ENCODE measurements around the gene CHML.
"Not testable (repeated sequence)": the region's sequence is repeated elsewhere in the genome, so short reads cannot be mapped to it uniquely, and the experiment has no call there.

Gene CHML

GRCh38 chr1:241672301-241672700 lies 32.1 kb upstream of the CHML start:
- Histone ChIP-seq H2AFZ (ENCODE audit: low read length, unreplicated experiment) (no peak overlapping the region), H3K4me3 (ENCODE audit: low read depth, low read length) (no peak overlapping the region), H3K27me3 (ENCODE audit: insufficient read depth, low read length) (no peaks in the 10 kb centered on the region), H3K4me1 (ENCODE audit: control insufficient read depth, insufficient read depth, low read length, unreplicated experiment) (no peaks in the 10 kb centered on the region), H3K79me2 (ENCODE audit: control insufficient read depth, insufficient read depth, low read length, unreplicated experiment) (no peaks in the 10 kb centered on the region), H3K36me3 (ENCODE audit: insufficient read depth, low read length) (no peaks in the 10 kb centered on the region), H3K27ac (ENCODE audit: low read depth, low read length) (no peak overlapping the region)

- no peaks in the 10 kb centered on the region for H3K79me2 ChIP-seq (ENCODE audit: control insufficient read depth, insufficient read depth, low read length, unreplicated experiment)
- H3K27ac ChIP-seq (ENCODE audit: low read depth, low read length) = no peak overlapping the region
- H2AFZ ChIP-seq (ENCODE audit: low read length, unreplicated experiment) = no peak overlapping the region
- H3K4me1 ChIP-seq (ENCODE audit: control insufficient read depth, insufficient read depth, low read length, unreplicated experiment) = no peaks in the 10 kb centered on the region
- no peaks in the 10 kb centered on the region for H3K36me3 ChIP-seq (ENCODE audit: insufficient read depth, low read length)
- no peak overlapping the region for H3K4me3 ChIP-seq (ENCODE audit: low read depth, low read length)
- H3K27me3 ChIP-seq (ENCODE audit: insufficient read depth, low read length) = no peaks in the 10 kb centered on the region
Observed at GRCh38 chr1:241666419-241666818, 26.2 kb upstream of the CHML start.

- Histone ChIP-seq H3K36me3 (ENCODE audit: insufficient read depth, low read length) (no peaks in the 10 kb centered on the region), H3K4me3 (ENCODE audit: low read depth, low read length) (no peak overlapping the region), H3K4me1 (ENCODE audit: control insufficient read depth, insufficient read depth, low read length, unreplicated experiment) (no peaks in the 10 kb centered on the region)
Observed at GRCh38 chr1:241660424-241660972, 20.3 kb upstream of the CHML start.

GRCh38 chr1:241659016-241659415 lies 18.8 kb upstream of the CHML start:
- not testable (repeated sequence) for H3K4me3 ChIP-seq (ENCODE audit: low read depth, low read length); H3K4me1 ChIP-seq (ENCODE audit: control insufficient read depth, insufficient read depth, low read length, unreplicated experiment); H3K36me3 ChIP-seq (ENCODE audit: insufficient read depth, low read length); H2AFZ ChIP-seq (ENCODE audit: low read length, unreplicated experiment); H3K79me2 ChIP-seq (ENCODE audit: control insufficient read depth, insufficient read depth, low read length, unreplicated experiment); H3K27me3 ChIP-seq (ENCODE audit: insufficient read depth, low read length); H3K27ac ChIP-seq (ENCODE audit: low read depth, low read length)

More at GRCh38 chr1:241660424-241660972, 20.3 kb upstream of the CHML start:
- no peak overlapping the region for H3K27ac ChIP-seq (ENCODE audit: low read depth, low read length)
- no peaks in the 10 kb centered on the region for H3K79me2 ChIP-seq (ENCODE audit: control insufficient read depth, insufficient read depth, low read length, unreplicated experiment)
- no peaks in the 10 kb centered on the region for H3K27me3 ChIP-seq (ENCODE audit: insufficient read depth, low read length)
- H2AFZ ChIP-seq (ENCODE audit: low read length, unreplicated experiment) = no peak overlapping the region

- Histone ChIP-seq H3K4me3 (ENCODE audit: low read depth, low read length) (no peak overlapping the region), H3K36me3 (ENCODE audit: insufficient read depth, low read length) (no peaks in the 10 kb centered on the region), H3K27ac (ENCODE audit: low read depth, low read length) (no peak overlapping the region), H3K4me1 (ENCODE audit: control insufficient read depth, insufficient read depth, low read length, unreplicated experiment) (no peaks in the 10 kb centered on the region), H3K79me2 (ENCODE audit: control insufficient read depth, insufficient read depth, low read length, unreplicated experiment) (no peaks in the 10 kb centered on the region), H3K27me3 (ENCODE audit: insufficient read depth, low read length) (no peaks in the 10 kb centered on the region), H2AFZ (ENCODE audit: low read length, unreplicated experiment) (no peak overlapping the region)
Observed at GRCh38 chr1:241658081-241658793, 18.1 kb upstream of the CHML start.

- no peaks in the 10 kb centered on the region for H3K36me3 ChIP-seq (ENCODE audit: insufficient read depth, low read length)
- H2AFZ ChIP-seq (ENCODE audit: low read length, unreplicated experiment) = no peak overlapping the region
- H3K27ac ChIP-seq (ENCODE audit: low read depth, low read length) = no peak overlapping the region
- no peaks in the 10 kb centered on the region for H3K79me2 ChIP-seq (ENCODE audit: control insufficient read depth, insufficient read depth, low read length, unreplicated experiment)
- no peaks in the 10 kb centered on the region for H3K27me3 ChIP-seq (ENCODE audit: insufficient read depth, low read length)
- no peaks in the 10 kb centered on the region for H3K4me1 ChIP-seq (ENCODE audit: control insufficient read depth, insufficient read depth, low read length, unreplicated experiment)
- no peak overlapping the region for H3K4me3 ChIP-seq (ENCODE audit: low read depth, low read length)
Observed at GRCh38 chr1:241654641-241655040, 14.5 kb upstream of the CHML start.

- H3K27ac ChIP-seq (ENCODE audit: low read depth, low read length) = no peak overlapping the region
- H3K36me3 ChIP-seq (ENCODE audit: insufficient read depth, low read length) = no peaks in the 10 kb centered on the region
- no peak overlapping the region for H2AFZ ChIP-seq (ENCODE audit: low read length, unreplicated experiment)
- no peaks in the 10 kb centered on the region for H3K27me3 ChIP-seq (ENCODE audit: insufficient read depth, low read length)
- no peaks in the 10 kb centered on the region for H3K4me1 ChIP-seq (ENCODE audit: control insufficient read depth, insufficient read depth, low read length, unreplicated experiment)
- H3K79me2 ChIP-seq (ENCODE audit: control insufficient read depth, insufficient read depth, low read length, unreplicated experiment) = no peaks in the 10 kb centered on the region
- H3K4me3 ChIP-seq (ENCODE audit: low read depth, low read length) = no peak overlapping the region
Observed at GRCh38 chr1:241654019-241654418, 13.8 kb upstream of the CHML start.

- H3K79me2 ChIP-seq (ENCODE audit: control insufficient read depth, insufficient read depth, low read length, unreplicated experiment) = no peaks in the 10 kb centered on the region
- no peak within 1 kb of the TSS for H2AFZ ChIP-seq (ENCODE audit: low read length, unreplicated experiment)
- no peak within 1 kb of the TSS for H3K4me3 ChIP-seq (ENCODE audit: low read depth, low read length)
Observed at GRCh38 chr1:241652012-241652411, 11.8 kb upstream of the CHML start, which contains the start of gene WDR64. TSS of gene WDR64 (plus strand) at chr1:241652281. CDS start at chr1:241652485, 204 bp downstream.

GRCh38 chr1:241648159-241648558 lies 8.0 kb upstream of the CHML start:
- no peaks in the 10 kb centered on the region for H3K4me1 ChIP-seq (ENCODE audit: control insufficient read depth, insufficient read depth, low read length, unreplicated experiment)
- no peaks in the 10 kb centered on the region for H3K79me2 ChIP-seq (ENCODE audit: control insufficient read depth, insufficient read depth, low read length, unreplicated experiment)
- H3K4me3 ChIP-seq (ENCODE audit: low read depth, low read length) = no peak overlapping the region
- no peak overlapping the region for H3K27ac ChIP-seq (ENCODE audit: low read depth, low read length)
- no peaks in the 10 kb centered on the region for H3K36me3 ChIP-seq (ENCODE audit: insufficient read depth, low read length)
- H3K27me3 ChIP-seq (ENCODE audit: insufficient read depth, low read length) = no peaks in the 10 kb centered on the region
- H2AFZ ChIP-seq (ENCODE audit: low read length, unreplicated experiment) = no peak overlapping the region

More at GRCh38 chr1:241652012-241652411, 11.8 kb upstream of the CHML start, which contains the start of gene WDR64:
- H3K27me3 ChIP-seq (ENCODE audit: insufficient read depth, low read length) = no peaks in the 10 kb centered on the region
- H3K4me1 ChIP-seq (ENCODE audit: control insufficient read depth, insufficient read depth, low read length, unreplicated experiment) = no peaks in the 10 kb centered on the region
- H3K36me3 ChIP-seq (ENCODE audit: insufficient read depth, low read length) = no peaks in the 10 kb centered on the region
- no peak within 1 kb of the TSS for H3K27ac ChIP-seq (ENCODE audit: low read depth, low read length)

- no peaks in the 10 kb centered on the region for H3K4me1 ChIP-seq (ENCODE audit: control insufficient read depth, insufficient read depth, low read length, unreplicated experiment)
- no peaks in the 10 kb centered on the region for H3K79me2 ChIP-seq (ENCODE audit: control insufficient read depth, insufficient read depth, low read length, unreplicated experiment)
- no peak overlapping the region for H3K4me3 ChIP-seq (ENCODE audit: low read depth, low read length)
- no peaks in the 10 kb centered on the region for H3K27me3 ChIP-seq (ENCODE audit: insufficient read depth, low read length)
- no peak overlapping the region for H3K27ac ChIP-seq (ENCODE audit: low read depth, low read length)
- H2AFZ ChIP-seq (ENCODE audit: low read length, unreplicated experiment) = no peak overlapping the region
- no peaks in the 10 kb centered on the region for H3K36me3 ChIP-seq (ENCODE audit: insufficient read depth, low read length)
Observed at GRCh38 chr1:241647658-241648057, 7.5 kb upstream of the CHML start.

GRCh38 chr1:241646201-241646600 lies 6.0 kb upstream of the CHML start:
- Histone ChIP-seq H2AFZ (ENCODE audit: low read length, unreplicated experiment) (no peak overlapping the region), H3K36me3 (ENCODE audit: insufficient read depth, low read length) (no peaks in the 10 kb centered on the region), H3K27me3 (ENCODE audit: insufficient read depth, low read length) (no peaks in the 10 kb centered on the region), H3K4me3 (ENCODE audit: low read depth, low read length) (no peak overlapping the region), H3K4me1 (ENCODE audit: control insufficient read depth, insufficient read depth, low read length, unreplicated experiment) (peaks cover 10% of the 10 kb centered on the region), H3K27ac (ENCODE audit: low read depth, low read length) (no peak overlapping the region), H3K79me2 (ENCODE audit: control insufficient read depth, insufficient read depth, low read length, unreplicated experiment) (no peaks in the 10 kb centered on the region)
